Vagina (tissue), 2 donors: ENCODE data around the gene RINL.

ENCODE experiments used
- CTCF ChIP-seq, 3 experiments: fragments of 450-650 bp in 2 of 3; fragments of 200-600 bp in 1 of 3; sonication (generic) in 1 of 3; IDR thresholded peaks; one replicate each; pipeline ENCODE4 v1.5.1; 2017 to 2019; ENCODE audit warnings: antibody characterized with exemption in 3 of 3, mild to moderate bottlenecking in 2 of 3, moderate library complexity in 2 of 3
- POLR2A ChIP-seq, 2 donors: fragments of 450-650 bp; IDR thresholded peaks; one replicate each; pipeline ENCODE4 v1.6.1; 2017; ENCODE audit warnings: antibody characterized with exemption in 2 of 2, mild to moderate bottlenecking in 2 of 2, moderate library complexity in 2 of 2

- TF ChIP-seq POLR2A (IDR thresholded peaks at IDR 0.05) (no peak), CTCF (IDR thresholded peaks at IDR 0.05) (no peak)
Observed at GRCh38 chr19:38878575-38879399, 712 bp upstream of the RINL start.
